C4-2B (cell line): ENCODE data around the gene CNTN6.

Experiments
- CTCF ChIP-seq: fragments of 450-650 bp; conservative IDR thresholded peaks from 2 replicates; pipeline ENCODE4 v1.5.1; 2017; ENCODE audit warnings: mild to moderate bottlenecking
- ZFX ChIP-seq: fragments of 450-650 bp; IDR thresholded peaks from 2 replicates; pipeline ENCODE4 v1.6.1; 2017

GRCh38 chr3:1381647-1382036 is 288.8 kb downstream of the CNTN6 start:
- TF ChIP-seq CTCF (no peak), ZFX (no peak)
